HG02943 (cell line): Measurements from ENCODE around the gene NLRP6.
"Not testable (repeated sequence)": the region's sequence is repeated elsewhere in the genome, so short reads cannot be mapped to it uniquely, and the experiment has no call there.

Experiments used
- ATAC-seq: cut with Tn5 transposase; IDR thresholded peaks from one replicate; pipeline ENCODE4 v1.9.1; 2021; ENCODE audit warnings: mild to moderate bottlenecking, low read depth, moderate library complexity; ENCODE audit not compliant: unreplicated experiment

NLRP6 gene

DNA sequence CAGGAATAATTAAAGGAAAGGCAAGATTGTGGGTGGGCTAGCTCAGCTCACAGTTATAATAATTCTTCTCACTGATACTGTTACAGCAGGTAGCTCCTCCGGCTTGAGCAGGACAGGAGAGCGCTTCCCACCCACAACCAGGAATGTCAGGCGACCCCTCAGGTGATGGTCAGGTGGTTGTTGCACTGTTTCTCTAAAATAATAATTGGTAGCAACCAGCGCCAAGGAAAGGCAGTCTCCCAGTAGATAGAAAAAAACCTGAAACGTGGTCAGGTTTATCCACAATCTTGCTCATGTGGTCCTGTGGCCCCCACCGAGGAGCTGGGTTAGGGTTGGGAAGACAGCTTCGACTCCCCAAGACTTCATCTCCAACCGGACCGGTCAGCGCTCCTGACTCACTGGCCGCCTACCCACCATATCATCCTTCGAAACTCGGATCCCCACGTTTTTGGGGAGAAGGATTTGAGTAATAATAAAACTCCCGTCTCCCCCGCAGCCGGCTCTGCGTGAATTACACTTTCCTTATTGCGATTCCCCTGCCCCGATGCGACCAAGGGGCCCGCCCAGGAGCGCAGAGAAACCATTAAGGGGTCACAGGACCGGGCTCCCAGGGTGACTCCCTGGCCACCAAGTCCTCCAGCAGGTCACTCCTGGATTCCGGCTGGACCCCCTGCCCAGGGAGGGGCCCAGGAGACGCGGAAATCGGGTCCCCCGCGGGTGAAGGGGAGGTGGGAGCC is 39.6 kb downstream of the NLRP6 start:
- not testable (repeated sequence) for ATAC-seq

- ATAC-seq: not testable (repeated sequence)
Measured at GRCh38 chr11:318405-319120, 40.4 kb downstream of the NLRP6 start.

DNA sequence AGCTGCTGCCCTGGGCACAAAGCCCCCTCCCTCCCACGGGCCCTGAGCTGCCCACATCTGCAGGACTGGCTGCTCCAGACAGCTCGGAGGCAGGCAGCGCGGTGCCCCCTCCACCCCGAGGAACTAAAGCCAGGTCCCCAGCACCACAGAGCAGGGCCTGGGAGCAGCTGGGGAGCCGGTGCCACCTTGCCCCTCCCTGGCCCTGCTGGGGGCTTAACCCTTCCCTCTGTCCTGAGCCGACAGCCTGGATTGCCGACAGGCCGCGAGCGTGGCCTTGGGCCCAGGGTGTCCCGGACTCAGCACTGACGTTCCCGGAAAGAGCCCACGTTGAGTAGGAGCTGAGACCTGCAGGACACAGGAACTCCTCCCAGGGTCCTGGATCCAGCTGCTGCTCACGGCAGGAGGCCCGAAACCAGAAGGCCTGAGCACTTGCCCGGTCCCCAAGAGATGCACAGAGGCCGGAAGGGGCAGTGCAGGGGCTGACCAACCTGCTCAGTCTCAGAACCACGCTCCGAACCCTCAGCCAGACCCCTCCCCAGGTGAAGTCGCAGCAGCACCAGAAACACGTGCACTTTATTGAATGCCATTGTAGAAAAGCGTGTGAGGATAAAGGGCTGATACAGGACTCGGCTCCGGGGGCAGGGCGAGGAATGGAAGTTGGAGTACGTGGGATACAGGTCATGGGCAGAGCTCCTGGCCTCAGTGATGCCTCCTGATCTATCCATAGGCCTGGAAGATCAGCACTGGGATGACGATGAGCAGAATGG is 41.1 kb downstream of the NLRP6 start:
- ATAC-seq: not testable (repeated sequence)

DNA sequence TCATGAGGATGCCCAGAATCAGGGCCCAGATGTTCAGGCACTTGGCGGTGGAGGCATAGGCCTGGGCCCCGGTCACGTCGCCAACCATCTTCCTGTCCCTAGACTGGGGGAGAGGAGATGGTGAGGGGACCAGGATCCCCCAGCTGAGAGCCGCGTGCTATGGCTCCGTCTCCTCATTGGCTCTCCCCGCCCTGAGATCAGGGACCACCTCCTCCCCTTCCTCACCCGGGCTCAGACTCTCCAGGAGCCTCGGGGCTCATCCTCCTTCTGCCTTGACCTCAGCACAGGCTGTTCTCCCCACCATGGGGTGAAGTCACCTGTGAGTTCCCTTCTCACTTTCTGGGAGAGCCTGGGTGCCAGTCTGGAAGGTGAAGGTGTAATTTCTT is 41.7 kb downstream of the NLRP6 start:
- not testable (repeated sequence) for ATAC-seq

DNA sequence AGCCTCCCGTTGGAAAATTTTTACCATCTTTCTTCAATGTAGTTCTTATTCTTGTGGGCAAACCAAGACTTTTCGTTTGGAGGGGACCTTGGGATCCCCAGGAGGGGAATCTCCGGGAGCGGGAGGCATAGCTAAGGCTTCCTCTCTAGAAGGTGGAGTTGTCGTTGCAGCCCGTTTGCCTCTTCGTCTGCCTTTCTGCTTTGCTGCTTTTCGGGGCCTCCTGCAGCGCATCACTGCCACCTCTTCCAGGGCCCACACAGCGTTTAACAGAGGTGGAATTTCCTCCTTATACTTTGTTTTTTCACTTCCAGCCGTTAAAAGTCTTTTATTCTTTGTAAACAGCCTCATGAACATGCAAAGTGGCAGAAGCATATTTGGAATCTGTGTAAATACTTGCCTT is 45.9 kb downstream of the NLRP6 start:
- ATAC-seq: no peak

DNA sequence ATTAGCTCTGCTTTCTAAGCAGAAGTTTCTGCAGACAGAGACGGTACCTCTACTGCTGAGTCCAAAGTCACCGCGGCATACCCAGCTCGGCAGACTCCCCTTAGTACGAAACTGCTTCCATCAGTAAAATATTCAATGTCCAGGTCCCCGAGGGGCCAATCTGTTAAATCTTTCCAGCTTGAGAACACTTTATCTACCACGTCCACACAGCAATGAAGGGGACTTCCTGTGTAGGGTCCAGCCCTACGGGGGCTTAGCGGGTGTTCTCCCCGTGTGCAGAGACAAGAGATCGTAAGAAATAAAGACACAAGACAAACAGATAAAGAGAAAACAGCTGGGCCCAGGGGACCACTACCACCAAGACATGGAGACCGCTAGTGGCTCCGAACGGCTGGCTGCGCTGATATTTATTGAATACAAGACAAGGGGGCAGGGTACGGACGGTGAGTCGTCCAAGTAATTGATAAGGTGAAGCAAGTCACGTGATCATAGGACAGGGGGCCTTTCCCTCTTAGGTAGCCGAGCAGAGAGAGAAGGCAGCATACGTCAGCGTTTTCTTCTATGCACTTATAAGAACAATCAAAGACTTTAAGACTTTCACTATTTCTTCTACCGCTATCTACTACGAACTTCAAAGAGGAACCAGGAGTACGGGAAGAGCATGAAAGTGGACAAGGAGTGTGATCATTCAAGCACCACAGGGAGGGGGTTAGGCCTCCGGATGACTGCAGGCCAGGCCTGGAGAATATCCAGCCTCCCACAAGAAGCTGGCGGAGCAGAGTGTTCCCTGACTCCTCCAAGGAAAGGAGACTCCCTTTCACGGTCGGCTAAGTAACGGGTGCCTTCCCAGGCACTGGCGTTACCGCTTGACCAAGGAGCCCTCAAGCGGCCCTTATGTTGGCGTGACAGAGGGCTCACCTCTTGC is 46.6 kb downstream of the NLRP6 start:
- ATAC-seq: not testable (repeated sequence)

- ATAC-seq: no peak
Measured at GRCh38 chr11:325796-326591, 47.8 kb downstream of the NLRP6 start.

- ATAC-seq: no peak
Measured at GRCh38 chr11:326592-326841, 48.3 kb downstream of the NLRP6 start.

GRCh38 chr11:326842-327580 is 48.8 kb downstream of the NLRP6 start:
- no peak for ATAC-seq

DNA sequence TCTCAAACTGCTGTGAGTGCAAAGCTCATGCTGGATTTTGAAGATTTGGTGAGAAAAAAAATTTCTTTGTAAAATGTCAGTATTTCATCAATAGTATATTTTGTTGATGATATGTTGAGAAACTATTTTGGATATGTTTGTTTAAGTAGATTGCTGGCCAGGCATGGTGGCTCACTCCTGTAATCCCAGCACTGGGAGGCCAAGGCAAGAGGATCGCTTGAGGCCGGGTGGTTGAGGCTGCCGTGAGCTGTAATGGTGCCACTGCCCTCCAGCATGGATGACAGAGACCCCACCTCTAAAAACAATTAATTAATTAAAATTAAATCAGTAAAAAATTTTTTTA is 49.3 kb downstream of the NLRP6 start:
- ATAC-seq: no peak

DNA sequence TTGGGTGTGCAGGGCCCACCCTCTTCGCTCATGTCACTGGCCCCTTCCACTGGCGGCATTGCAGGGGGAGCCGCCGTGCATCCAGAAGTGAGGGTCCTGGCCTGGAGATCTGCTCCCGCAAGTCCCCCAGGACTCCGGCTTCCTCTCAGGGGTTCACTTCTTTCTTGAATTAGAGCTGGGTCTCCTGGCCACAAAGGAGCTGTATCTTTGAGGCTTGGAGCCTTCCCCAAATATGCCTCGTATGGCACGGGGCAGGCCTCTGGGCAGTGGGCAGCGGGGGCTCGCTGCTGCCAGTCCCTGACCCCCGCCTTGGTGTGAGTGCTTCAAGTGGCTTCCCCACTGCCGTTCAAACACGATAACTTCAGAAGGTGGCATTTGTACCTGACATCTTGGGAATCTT is 49.8 kb downstream of the NLRP6 start:
- ATAC-seq: no peak

DNA sequence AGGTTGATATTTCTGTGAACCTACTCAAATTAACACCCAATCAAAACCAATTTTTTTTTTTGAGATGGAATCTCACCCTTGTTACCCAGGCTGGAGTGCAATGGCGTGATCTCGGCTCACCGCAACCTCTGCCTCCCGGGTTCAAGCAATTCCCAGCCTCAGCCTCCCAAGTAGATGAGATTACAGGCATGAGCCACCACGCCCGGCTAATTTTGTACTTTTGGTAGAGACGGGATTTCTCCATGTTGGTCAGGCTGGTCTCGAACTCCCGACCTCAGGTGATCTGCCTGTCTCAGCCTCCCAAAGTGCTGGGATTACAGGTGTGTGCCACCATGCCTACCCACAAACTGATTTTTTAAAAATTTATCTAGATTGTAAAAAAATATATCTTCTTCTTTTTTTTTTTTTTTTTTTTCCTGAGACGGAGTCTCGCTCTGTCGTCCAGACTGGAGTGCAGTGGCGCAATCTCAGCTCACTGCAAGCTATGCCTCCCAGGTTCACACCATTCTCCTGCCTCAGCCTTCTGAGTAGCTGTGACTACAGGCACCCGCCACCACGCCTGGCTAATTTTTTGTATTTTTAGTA is 50.4 kb downstream of the NLRP6 start:
- ATAC-seq: not testable (repeated sequence)

DNA sequence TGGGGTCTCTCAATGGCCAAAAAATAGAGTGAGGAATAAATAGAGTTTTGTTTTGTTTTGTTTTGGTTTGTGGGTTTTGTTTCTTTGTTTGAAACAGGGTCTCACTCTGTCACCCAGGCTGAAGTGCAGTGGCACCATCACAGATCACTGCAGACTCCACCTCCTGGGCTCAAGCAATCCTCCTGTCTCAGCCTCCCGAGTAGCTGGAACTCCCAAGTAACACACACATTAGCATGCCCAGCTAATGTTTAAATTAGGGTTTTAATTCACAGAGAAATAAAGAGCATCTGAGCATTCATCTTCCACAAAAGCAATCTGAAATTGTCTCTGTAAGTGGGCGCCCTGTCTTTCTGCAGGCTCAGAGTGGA is 51.7 kb downstream of the NLRP6 start:
- ATAC-seq: no peak

GRCh38 chr11:330307-330693 is 52.1 kb downstream of the NLRP6 start:
- ATAC-seq: no peak

DNA sequence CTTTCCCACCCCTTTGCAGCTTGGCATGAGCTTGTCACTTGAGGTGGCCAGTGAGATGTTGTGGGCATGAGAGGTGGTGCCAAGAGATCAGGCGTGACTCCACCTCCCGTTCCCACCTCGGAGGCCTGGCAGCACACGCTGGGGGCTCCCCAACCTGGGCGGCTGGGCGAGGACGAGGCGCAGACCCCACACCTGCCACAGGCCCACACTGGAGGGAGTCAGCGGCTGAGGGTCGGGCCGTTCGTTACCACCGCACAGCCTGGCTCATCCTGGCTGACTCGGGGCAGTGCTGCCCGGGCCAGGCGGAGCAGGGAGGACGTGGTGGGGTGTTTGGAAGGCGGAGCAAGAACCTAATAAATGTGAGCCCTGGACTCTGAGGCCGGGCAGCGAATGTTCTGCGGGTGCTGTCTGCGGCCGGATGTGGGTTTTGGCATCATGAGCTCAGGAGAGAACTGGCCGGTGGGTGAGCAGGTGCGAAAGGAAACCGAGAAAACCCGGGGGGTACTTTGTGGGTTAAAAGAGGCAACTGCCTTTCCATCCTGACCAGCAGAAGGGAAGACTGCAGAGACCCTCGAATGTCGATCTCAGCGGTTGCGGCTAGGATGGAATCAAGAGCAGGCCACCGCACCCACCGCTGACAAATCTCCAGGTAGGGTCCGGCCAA is 52.6 kb downstream of the NLRP6 start:
- no peak for ATAC-seq

DNA sequence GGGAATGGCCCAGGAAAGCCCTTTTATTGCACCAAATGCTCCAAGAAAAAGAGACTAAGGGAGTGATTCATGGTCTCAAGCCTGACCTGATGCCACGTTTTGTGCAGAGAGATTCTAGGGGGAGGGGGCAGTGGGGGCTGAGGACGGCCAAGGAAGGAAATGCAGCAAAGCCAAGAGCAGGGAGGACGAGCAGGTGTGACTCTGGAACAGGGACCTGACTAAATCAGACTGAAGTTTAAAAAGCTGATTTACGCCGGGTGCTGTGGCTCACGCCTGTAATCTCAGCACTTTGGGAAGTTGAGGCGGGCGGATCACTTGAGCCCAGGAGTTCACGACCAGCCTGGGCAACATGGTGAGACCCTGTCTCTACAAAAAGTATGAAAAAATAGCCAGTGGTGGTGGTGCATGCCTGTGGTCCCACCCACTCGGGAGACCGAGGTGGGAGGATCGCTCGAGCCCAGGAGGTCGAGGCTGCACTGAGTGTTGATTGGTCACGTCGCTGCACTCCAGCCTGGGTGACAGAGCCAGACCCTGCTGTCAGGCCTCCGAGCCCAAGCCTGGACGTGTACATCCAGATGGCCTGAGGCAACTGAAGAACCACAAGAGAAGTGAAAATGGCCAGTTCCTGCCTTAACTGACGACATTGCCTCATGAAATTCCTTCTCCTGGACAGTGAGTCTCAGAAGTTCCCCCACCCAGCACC is 53.3 kb downstream of the NLRP6 start:
- no peak for ATAC-seq

- no peak for ATAC-seq
Measured at GRCh38 chr11:332651-333480, 54.7 kb downstream of the NLRP6 start.
